AG09319 (cell line): ENCODE results near the gene SOCS1.

Source experiments
- DNase-seq: peaks from one replicate; pipeline ENCODE4 v3.0.0-alpha.2; 2010; ENCODE audit warnings: low read depth; ENCODE audit errors: extremely low read depth
- CTCF ChIP-seq: IDR thresholded peaks from 2 replicates; pipeline ENCODE4 v1.5.1; 2011; ENCODE audit warnings: low read depth, mild to moderate bottlenecking, inconsistent platforms, low read length, moderate library complexity

Gene SOCS1

DNA sequence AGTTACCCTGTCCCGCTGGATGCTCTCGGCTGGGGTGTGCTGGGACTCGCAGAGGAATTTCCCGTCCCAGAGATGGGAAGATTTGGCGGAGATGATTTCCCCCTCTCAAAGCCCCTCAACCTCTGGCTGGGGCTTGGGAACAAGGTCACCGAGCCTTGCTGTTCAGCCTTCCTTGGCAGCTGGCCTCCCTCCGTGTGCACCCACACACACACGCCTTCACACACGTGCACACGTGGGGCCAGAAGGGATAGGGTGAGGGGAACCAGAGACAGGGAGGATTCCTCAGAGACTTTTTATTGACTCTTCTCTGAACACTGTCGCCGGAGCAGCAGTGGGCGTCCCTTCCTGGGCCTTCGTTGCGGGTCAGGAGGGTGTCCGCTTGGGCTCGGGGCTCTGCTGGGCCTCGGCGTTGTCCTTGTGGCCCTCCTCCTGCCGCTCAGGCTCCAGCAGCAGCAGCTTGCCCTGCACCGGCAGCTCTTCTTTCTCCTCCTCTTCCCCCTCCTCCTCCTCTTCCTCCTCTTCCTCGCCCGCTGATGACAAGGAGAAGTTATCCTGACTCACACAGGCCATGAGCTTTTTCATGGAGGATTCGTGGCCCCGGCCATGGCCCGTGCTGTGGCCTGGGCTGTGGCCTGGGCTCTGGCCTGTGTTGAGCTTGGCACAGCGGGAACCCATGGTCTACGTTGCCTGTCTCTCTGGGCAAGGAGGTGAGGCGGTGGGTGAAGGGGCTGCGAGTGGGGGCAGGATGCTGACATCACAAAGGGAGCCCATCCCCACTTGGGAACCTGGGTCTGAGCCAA is 17.1 kb upstream of the SOCS1 start, which contains the start of gene PRM3:
TSS of gene PRM3 (minus strand) at position 709 of the 800 bp plus-strand sequence. CDS start at position 675, 34 bp downstream.
- no peak for TF ChIP-seq CTCF
- DNase-seq: no peak

DNA sequence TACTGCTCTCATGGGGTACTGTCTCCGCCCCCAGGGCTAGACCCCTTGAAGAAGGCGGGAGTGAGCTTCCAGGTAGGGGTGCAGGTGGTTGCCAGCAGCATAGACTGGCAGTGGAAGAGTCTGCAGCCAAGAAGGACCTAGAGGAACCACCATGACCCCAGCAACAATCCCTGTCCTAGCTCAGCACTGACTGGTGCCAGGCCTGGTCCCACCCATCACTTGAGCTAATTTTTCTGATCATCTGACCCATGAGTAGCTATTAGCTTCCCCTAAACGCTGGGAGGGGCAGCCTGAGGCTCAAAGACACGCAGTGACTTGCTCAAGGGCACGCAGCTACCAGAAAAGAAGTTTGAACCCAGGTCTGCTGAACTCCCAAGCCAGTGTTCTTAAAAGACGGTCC is 16.5 kb upstream of the SOCS1 start:
- no peak for DNase-seq
- no peak for TF ChIP-seq CTCF

DNA sequence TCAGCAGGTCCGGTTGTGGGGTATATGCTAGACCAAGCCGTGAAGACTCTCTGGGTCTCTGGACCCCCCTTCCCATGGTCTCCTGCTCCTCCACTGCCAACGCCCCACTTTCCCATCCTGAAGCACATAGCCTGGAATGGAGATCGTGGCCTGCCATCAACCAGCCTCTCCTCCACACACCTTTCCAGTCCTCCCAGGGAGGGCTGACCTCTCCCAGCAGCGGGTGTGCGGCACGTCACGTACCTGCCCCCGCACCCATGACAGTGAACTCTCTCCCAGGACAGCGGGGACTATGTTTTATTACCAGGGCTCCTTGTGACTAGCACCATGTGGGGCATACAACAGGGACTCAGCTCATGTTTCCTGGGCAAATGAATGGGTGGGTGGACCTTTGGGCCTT is 15.6 kb upstream of the SOCS1 start:
- no peak for DNase-seq
- no peak for TF ChIP-seq CTCF

DNA sequence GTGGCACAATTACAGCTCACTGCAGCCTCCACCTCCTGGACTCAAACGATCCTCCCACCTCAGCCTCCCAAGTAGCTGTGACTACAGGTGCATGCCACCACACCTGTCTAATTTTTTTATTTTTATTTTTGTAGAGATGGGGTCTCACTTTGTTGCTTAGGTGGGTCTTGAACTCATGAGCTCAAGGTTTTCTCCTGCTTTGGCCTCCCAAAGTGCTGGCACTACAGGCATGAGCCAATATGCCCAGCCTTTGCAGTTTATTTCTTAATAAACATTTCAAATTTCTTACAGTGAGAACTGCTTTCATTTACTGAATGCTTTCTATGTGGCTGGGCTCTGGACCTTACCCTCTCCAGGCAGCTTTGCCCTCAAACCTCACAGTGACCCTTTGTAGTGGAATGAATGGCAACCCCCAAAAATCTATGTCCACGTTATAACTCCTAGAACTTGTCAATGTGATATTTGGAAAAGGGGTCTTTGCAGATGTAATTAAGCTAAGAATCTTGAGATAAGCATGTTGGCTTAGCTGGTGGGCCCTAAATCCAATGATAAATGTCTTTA is 14.7 kb upstream of the SOCS1 start:
- DNase-seq: no peak
- TF ChIP-seq CTCF: no peak

GRCh38 chr16:11268921-11269375 is 12.9 kb upstream of the SOCS1 start, which contains the start of gene TNP2:
TNP2 (minus strand) TSS chr16:11269325; CDS start chr16:11269262, 63 bp downstream.
- TF ChIP-seq CTCF: no peak
- DNase-seq: no peak

- no peak for TF ChIP-seq CTCF
- no peak for DNase-seq
These were observed 9.1 kb upstream of the SOCS1 start for GRCh38 chr16:11265124-11265523.

- DNase-seq: no peak
- no peak for TF ChIP-seq CTCF
These were observed 8.3 kb upstream of the SOCS1 start for GRCh38 chr16:11264155-11264832.
